ENCODE data around the gene TENT5A.

GRCh38 chr6:81769824-81770223 is 17.3 kb upstream of the TENT5A start:
- TF ChIP-seq POLR2A (IDR thresholded peaks at IDR 0.05): no peak
- TF ChIP-seq, protein P1, sequence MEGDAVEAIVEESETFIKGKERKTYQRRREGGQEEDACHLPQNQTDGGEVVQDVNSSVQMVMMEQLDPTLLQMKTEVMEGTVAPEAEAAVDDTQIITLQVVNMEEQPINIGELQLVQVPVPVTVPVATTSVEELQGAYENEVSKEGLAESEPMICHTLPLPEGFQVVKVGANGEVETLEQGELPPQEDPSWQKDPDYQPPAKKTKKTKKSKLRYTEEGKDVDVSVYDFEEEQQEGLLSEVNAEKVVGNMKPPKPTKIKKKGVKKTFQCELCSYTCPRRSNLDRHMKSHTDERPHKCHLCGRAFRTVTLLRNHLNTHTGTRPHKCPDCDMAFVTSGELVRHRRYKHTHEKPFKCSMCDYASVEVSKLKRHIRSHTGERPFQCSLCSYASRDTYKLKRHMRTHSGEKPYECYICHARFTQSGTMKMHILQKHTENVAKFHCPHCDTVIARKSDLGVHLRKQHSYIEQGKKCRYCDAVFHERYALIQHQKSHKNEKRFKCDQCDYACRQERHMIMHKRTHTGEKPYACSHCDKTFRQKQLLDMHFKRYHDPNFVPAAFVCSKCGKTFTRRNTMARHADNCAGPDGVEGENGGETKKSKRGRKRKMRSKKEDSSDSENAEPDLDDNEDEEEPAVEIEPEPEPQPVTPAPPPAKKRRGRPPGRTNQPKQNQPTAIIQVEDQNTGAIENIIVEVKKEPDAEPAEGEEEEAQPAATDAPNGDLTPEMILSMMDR (IDR thresholded peaks at IDR 0.05): no peak

Data from lower leg skin (tissue), 3 donors.